IPS DF 6.9 (cell line): ENCODE data around the gene SLC66A1.
A peak's percentile ranks its signal among the peaks of the same experiment; 100 is the strongest.

Experiments
- DNase-seq: peaks from one replicate; pipeline ENCODE4 v3.0.0-alpha.2; 2013; ENCODE audit warnings: low read depth, low spot score
- H3K27ac ChIP-seq: one replicate; pipeline ENCODE4 v1.5.1; 2013; ENCODE audit warnings: low read length, control low read depth
- H3K27me3 ChIP-seq: 2 replicates; pipeline ENCODE4 v1.6.1; 2013; ENCODE audit warnings: mild to moderate bottlenecking, low read length; ENCODE audit not compliant: control insufficient read depth, insufficient read depth
- H3K36me3 ChIP-seq: 2 replicates; pipeline ENCODE4 v1.6.1; 2013; ENCODE audit warnings: low read length; ENCODE audit not compliant: control insufficient read depth, insufficient read depth
- H3K4me1 ChIP-seq: 2 replicates; pipeline ENCODE4 v1.6.1; 2013; ENCODE audit warnings: low read length; ENCODE audit not compliant: control insufficient read depth, insufficient read depth
- H3K4me3 ChIP-seq: 2 replicates; pipeline ENCODE4 v1.5.1; 2013; ENCODE audit warnings: mild to moderate bottlenecking, low read length
- H3K9me3 ChIP-seq: 2 replicates; pipeline ENCODE4 v1.6.1; 2013; ENCODE audit warnings: low read length, inconsistent platforms; ENCODE audit not compliant: control insufficient read depth, insufficient read depth
- whole genome bisulfite sequencing: extraction: QIAGEN DNeasy Blood & Tissue Kit; methylation state at CpG from one replicate; pipeline ENCODE4 v1.1.7; 2013; ENCODE audit warnings: mixed read lengths, missing lambda C conversion rate; ENCODE audit not compliant: insufficient read length, insufficient coverage; 5-methylcytosine and 5-hydroxymethylcytosine counted together

Gene SLC66A1

GRCh38 chr1:19305880-19306279 lies 6.2 kb upstream of the SLC66A1 start:
- Histone ChIP-seq H3K27me3 (no peaks in the 10 kb centered on the region), H3K4me1 (peaks cover 2% of the 10 kb centered on the region; the same call in 1 of the 2 replicates), H3K4me3 (no peak overlapping the region), H3K36me3 (peaks cover 7% of the 10 kb centered on the region; the same call in 1 of the 2 replicates), H3K9me3 (no peaks in the 10 kb centered on the region), H3K27ac (no peak overlapping the region)
- no CpG with 5 or more reads among the region's 11 CpGs for WGBS
- no peak for DNase-seq

GRCh38 chr1:19306941-19307340 lies 5.2 kb upstream of the SLC66A1 start:
- Histone ChIP-seq H3K27ac (no peak overlapping the region), H3K4me3 (no peak overlapping the region), H3K36me3 (peaks cover 7% of the 10 kb centered on the region; the same call in 1 of the 2 replicates), H3K27me3 (no peaks in the 10 kb centered on the region), H3K9me3 (no peaks in the 10 kb centered on the region), H3K4me1 (peaks cover 5% of the 10 kb centered on the region)
- DNase-seq, result no peak
- no CpG with 5 or more reads among the region's 6 CpGs for WGBS

GRCh38 chr1:19307794-19308508 lies 4.2 kb upstream of the SLC66A1 start:
- H3K9me3 ChIP-seq, result no peaks in the 10 kb centered on the region
- H3K4me1 ChIP-seq, result peaks cover 7% of the 10 kb centered on the region
- no peak overlapping the region for H3K4me3 ChIP-seq
- no peaks in the 10 kb centered on the region for H3K27me3 ChIP-seq
- no CpG with 5 or more reads among the region's 10 CpGs for WGBS
- H3K36me3 ChIP-seq, result peaks cover 7% of the 10 kb centered on the region; the same call in 1 of the 2 replicates
- H3K27ac ChIP-seq, result no peak overlapping the region
- no peak for DNase-seq

- no peak overlapping the region for H3K27ac ChIP-seq
- no peaks in the 10 kb centered on the region for H3K27me3 ChIP-seq
- no CpG with 5 or more reads among the region's 3 CpGs for WGBS
- no peaks in the 10 kb centered on the region for H3K9me3 ChIP-seq
- peaks cover 7% of the 10 kb centered on the region for H3K4me1 ChIP-seq
- no peak for DNase-seq
- peaks cover 7% of the 10 kb centered on the region; the same call in 1 of the 2 replicates for H3K36me3 ChIP-seq
- H3K4me3 ChIP-seq, result no peak overlapping the region
Observed at GRCh38 chr1:19308509-19308907, 3.6 kb upstream of the SLC66A1 start.

- Histone ChIP-seq H3K4me3 (no peak overlapping the region), H3K9me3 (no peaks in the 10 kb centered on the region), H3K27ac (no peak overlapping the region), H3K36me3 (peaks cover 3% of the 10 kb centered on the region; the same call in 1 of the 2 replicates), H3K27me3 (no peaks in the 10 kb centered on the region), H3K4me1 (peaks cover 7% of the 10 kb centered on the region)
- no CpG with 5 or more reads among the region's 6 CpGs for WGBS
- DNase-seq, result no peak
Observed at GRCh38 chr1:19309123-19309813, 2.9 kb upstream of the SLC66A1 start.

- WGBS, result no CpG with 5 or more reads among the region's 7 CpGs
- DNase-seq, result no peak
- Histone ChIP-seq H3K27ac (no peak overlapping the region), H3K27me3 (no peaks in the 10 kb centered on the region), H3K9me3 (no peaks in the 10 kb centered on the region), H3K4me1 (peaks cover 7% of the 10 kb centered on the region), H3K36me3 (peaks cover 3% of the 10 kb centered on the region; the same call in 1 of the 2 replicates), H3K4me3 (no peak overlapping the region)
Observed at GRCh38 chr1:19310061-19310460, 2.1 kb upstream of the SLC66A1 start.

GRCh38 chr1:19310720-19311502 lies 1.2 kb upstream of the SLC66A1 start:
- peaks cover 7% of the 10 kb centered on the region for H3K4me1 ChIP-seq
- H3K27me3 ChIP-seq, result no peaks in the 10 kb centered on the region
- no peak overlapping the region for H3K27ac ChIP-seq
- H3K36me3 ChIP-seq, result no peaks in the 10 kb centered on the region
- WGBS, result no CpG with 5 or more reads among the region's 13 CpGs
- H3K9me3 ChIP-seq, result no peaks in the 10 kb centered on the region
- peak overlapping the region; percentile 90; the same call in 1 of the 2 replicates for H3K4me3 ChIP-seq
- DNase-seq, result no peak

GRCh38 chr1:19311503-19311930 lies 609 bp upstream of the SLC66A1 start:
- peak overlapping the region; percentile 90 for H3K4me3 ChIP-seq
- no CpG with 5 or more reads among the region's 29 CpGs for WGBS
- no peaks in the 10 kb centered on the region for H3K36me3 ChIP-seq
- H3K9me3 ChIP-seq, result no peaks in the 10 kb centered on the region
- no peak overlapping the region for H3K27ac ChIP-seq
- DNase-seq, result no peak
- peaks cover 7% of the 10 kb centered on the region for H3K4me1 ChIP-seq
- H3K27me3 ChIP-seq, result no peaks in the 10 kb centered on the region

GRCh38 chr1:19312782-19313635 lies 883 bp downstream of the SLC66A1 start:
- Histone ChIP-seq H3K36me3 (peaks cover 3% of the 10 kb centered on the region; the same call in 1 of the 2 replicates), H3K27me3 (no peaks in the 10 kb centered on the region), H3K9me3 (no peaks in the 10 kb centered on the region), H3K4me3 (peak overlapping the region; percentile 90; the same call in 1 of the 2 replicates), H3K4me1 (peaks cover 7% of the 10 kb centered on the region), H3K27ac (no peak overlapping the region)
- DNase-seq, result no peak
- no CpG with 5 or more reads among the region's 20 CpGs for WGBS
